GM10266 (cell line): Measurements from ENCODE around the gene TMEM220.
"Not testable (repeated sequence)": the region's sequence is repeated elsewhere in the genome, so short reads cannot be mapped to it uniquely, and the experiment has no call there.

Experiments used
- DNase-seq: peaks from one replicate; pipeline ENCODE4 v3.0.0; 2012; ENCODE audit errors: extremely low spot score
- CTCF ChIP-seq: IDR thresholded peaks from 2 replicates; pipeline ENCODE4 v1.5.1; 2012; ENCODE audit warnings: mild to moderate bottlenecking, low read depth; ENCODE audit not compliant: control insufficient read depth, insufficient read depth; ENCODE audit errors: missing control alignments

Gene TMEM220

DNA sequence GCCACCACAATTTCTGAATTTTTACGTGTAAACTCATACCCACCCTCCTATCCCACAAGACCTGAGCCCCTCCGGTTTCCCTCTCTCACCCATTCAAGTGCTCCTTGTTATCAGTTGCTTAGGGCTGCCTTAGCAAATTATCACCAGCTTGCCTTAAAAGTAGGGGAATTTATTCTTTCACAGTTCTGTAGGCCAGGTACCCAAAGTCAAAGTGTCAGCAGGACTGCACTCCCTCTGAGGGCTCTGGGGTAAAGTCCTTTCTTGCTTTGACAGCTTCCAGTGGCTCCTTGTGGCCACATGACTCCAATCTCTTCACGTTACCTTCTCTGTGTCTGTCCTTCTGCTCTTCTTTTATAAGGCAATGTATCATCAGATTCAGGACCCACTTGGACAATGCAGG is 7.9 kb upstream of the TMEM220 start:
- no peak for TF ChIP-seq CTCF
- no peak for DNase-seq

DNA sequence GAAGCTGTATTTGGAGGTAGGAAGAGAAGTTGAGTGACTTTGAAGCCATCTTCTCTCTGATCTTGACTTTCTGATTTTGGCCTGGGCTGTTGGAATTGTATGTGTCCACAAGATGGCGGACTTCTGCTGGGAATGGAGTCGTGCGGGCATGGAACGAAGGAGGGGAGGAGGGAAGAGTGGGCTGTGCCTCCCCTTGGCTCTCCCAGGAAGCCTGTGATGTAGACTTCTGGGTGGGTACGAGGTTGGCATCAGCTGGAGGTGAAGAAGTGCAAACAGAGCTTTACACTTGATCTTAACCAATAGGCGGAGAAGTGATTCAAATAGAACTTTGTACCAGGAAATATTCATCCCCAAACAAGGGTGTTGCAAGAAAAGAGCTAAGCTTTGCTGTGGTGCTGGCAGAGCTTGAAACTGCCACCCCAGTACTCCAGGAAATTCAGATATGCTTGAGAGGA is 7.4 kb upstream of the TMEM220 start:
- peak; percentile 81 for TF ChIP-seq CTCF
- DNase-seq, result peak; percentile 47

- no peak for TF ChIP-seq CTCF
- no peak for DNase-seq
Observed at GRCh38 chr17:10735821-10736220, 6.0 kb upstream of the TMEM220 start.

- DNase-seq, result no peak
- TF ChIP-seq CTCF, result no peak
Observed at GRCh38 chr17:10735251-10735650, 5.4 kb upstream of the TMEM220 start.

DNA sequence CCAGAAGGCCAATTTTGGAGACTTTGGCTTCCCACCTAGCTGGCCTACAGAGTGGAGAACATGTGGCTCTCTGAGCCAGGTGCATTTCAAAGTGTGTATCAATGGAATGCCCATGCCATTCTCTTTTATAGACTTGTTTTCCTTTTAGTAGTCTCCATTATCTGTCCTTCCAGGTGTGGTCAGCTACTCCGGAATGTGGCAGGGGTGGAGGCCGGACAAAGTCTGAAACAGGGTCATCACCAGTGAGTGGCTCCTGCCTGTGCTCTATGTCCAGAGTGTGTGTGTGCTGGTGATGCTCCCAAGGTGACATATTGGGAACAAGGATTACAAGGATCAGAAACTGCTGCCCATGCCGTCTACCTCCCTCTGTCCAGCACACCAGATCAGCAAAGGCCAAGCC is 3.8 kb upstream of the TMEM220 start:
- no peak for DNase-seq
- TF ChIP-seq CTCF, result no peak

GRCh38 chr17:10732121-10732520 is 2.3 kb upstream of the TMEM220 start:
- not testable (repeated sequence) for DNase-seq

DNA sequence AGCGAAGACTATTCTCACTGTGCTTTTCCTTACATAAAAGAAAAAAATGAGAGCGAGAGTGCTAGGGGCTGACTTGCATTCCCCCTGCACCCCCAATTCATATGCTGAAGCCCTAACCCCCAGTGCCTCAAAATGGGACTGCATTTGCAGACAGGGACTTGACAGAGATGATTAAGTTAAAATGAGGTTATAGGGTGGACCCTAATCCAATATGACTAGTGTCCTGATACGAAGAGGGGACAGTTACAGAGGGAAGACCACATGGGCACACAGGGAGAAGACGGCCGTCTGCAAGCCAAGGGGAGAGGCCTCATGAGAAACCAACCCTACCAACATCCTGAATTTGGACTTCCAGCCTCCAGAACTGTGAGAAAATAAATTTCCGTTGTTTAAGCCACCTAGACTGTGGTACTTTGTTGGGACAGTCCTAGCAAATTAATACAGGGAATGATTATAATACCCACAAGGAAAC is 1.6 kb upstream of the TMEM220 start:
- no peak for TF ChIP-seq CTCF
- no peak for DNase-seq

- DNase-seq, result not testable (repeated sequence)
Observed at GRCh38 chr17:10730247-10730646, 424 bp upstream of the TMEM220 start.
